T-helper 2 cell treated with Interferon-gamma antibody and Interleukin-4, amounts not matched to agents 100 ng/mL and 5 ng/mL, for 36 hours (primary cell): ENCODE data around the gene FRZB. TPM values are rescaled to one million over a fixed set of nuclear protein-coding genes. Genes with fewer than 3 reads are reported as not detected.

Experiments
- intact Hi-C: fragments of 100-400 bp; cut with micrococcal nuclease; formaldehyde crosslinking; loops from one replicate; pipeline ENCODE4 v1.15.1; 2023
- total RNA-seq: library from RNA; stranded (reverse); gene quantifications from 2 replicates; pipeline ENCODE4 v1.2.3, GENCODE V29; 2022

FRZB gene
- total RNA-seq, 1 donor from 2014 or later: not detected

DNA sequence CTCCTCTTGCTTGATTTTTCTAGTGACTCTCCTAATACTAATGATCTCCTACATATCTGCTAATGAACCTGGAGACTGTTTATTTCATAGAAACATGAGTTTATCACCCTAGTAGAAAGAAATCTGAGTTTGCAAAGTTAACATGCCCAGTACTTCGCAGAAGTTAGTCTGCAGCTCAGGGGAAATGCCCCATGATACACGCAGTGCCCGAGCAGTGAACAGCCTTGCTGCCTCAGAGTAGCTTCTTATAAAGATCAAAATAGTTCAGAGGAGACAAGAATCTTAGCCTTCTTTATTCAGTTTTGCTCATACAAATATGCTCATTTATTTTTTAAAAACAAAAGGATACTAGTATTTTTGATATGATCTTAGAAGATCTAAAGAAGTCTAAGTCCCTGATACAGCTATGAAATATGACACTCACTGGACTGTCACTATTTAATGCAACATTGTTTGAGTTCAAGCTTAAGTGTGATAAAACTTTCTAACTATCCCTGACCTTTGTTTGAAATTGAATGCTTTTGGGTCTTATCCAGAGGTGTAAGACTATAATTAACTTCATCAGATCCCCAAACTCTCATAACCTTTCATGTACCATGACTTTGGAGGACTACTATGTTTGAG lies 20.5 kb downstream of the FRZB start:
- intact Hi-C loops: no loop called here

DNA sequence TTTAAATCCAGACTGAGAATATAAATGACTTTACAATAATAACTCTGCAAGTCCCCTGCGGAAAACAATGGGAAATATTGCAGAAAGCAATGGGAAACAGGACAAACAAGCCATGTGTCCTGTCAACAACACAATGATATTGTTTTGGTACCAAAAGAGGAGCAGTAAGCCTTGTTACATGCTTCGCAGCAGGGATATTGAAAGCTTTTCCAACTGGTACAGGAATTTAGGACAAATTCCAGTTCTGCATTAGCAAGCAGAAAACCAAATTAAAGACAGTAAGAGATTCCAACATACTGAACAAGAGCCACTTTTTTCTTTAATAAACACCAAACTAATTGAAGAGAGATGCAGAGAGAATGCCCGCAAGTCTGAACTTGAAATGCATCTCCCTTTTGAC lies 30.0 kb downstream of the FRZB start:
- intact Hi-C loops: no loop called here

DNA sequence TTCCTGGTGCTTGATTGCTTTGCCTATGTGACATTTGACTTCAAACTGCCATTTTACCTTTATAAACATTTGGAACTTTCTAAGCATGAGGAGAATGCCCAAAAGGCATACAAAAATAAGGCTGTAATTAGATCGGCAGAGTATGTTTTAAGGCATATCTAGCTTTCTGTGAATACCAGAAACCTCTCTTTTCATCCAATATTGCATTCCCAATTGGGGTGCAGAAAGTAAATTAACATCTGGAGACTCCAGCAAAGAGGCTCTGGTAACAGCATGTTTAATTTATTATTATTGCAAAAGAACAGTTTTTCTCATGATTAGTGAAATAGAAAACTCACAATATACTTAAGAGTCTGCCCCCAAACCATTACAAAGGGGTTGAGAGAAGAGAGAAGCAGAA lies 32.1 kb downstream of the FRZB start:
- intact Hi-C loops: no loop called here

DNA sequence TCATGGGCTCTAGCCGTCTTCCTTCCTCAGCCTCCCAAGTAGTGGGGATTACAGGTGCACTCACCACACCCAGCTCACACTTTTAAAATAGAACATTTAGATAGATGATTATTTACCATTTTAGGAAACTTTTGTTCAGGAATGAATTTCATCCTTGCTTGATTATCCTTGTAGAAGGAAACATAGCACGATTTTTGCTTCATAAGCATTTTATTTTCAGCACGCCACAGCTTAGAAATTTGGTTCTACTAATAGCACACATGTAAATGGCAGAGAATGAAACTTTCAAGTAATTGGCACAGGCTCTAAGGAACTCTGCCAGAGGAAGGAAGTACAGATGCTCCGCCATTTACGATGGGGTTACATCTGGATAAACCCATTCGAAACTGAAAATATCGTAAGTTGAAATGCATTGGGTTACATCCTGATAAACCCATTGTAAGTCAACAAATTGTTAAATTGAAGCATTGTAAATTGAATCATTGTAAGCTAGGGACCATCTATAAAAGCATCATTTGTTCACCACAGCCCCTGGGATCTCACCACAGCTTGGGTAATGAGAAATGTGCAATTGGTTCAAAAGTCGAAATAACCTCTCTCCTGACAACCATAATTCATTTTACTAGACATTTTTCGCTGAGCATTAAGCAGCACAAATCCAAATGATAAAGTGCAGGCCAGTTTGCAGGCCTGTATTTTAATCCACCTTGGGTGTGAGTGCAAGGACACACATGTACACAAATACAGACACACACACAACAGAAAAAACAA lies 33.2 kb downstream of the FRZB start:
- intact Hi-C loops: no loop called here

GRCh38 chr2:182831921-182832320 lies 34.5 kb downstream of the FRZB start:
- intact Hi-C loops: no loop called here

DNA sequence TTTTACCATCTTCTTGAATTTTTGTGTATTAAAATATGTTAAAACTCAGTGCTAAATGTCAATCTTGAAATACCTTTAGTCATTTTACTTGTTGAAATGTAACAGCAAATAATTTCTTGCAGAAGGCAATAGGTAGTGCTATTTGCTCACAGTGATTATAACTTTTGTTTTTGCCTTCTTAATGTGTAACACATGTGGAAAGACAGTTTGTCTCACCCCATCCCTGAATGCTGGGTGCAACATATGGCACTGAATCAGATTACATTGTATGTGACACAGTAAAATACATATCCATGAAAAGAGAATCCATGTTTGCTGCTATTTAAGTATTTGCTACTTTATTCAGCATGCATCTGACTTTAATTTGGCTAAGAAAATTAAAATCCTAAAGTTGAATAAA lies 35.3 kb downstream of the FRZB start:
- intact Hi-C loops: no loop called here

- intact Hi-C loops: no loop called here
Observed at GRCh38 chr2:182827182-182827879, 39.1 kb downstream of the FRZB start.

GRCh38 chr2:182826496-182826895 lies 39.9 kb downstream of the FRZB start:
- intact Hi-C loops: no loop called here

DNA sequence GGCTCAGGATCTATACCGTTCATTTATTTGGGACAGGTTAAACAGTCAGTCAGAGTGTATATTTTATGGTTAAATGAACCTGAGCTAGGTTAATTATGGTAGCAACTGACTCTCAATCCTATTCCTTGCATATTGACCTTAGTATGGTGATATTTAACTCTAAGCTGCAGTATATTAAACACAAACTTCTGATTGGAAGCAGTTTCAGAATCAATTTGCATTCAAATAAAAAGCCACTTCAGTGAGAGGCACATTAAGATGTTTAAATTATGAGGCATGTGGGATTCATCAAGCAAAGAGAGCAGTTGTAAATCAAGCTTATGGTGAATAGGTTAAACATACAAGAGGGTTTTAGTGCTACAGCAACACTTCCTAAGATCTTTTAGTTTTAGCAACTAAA lies 40.4 kb downstream of the FRZB start:
- intact Hi-C loops: no loop called here

GRCh38 chr2:182824767-182825158 lies 41.7 kb downstream of the FRZB start:
- intact Hi-C loops: no loop called here

- intact Hi-C loops: no loop called here
Observed at GRCh38 chr2:182824056-182824766, 42.2 kb downstream of the FRZB start.

DNA sequence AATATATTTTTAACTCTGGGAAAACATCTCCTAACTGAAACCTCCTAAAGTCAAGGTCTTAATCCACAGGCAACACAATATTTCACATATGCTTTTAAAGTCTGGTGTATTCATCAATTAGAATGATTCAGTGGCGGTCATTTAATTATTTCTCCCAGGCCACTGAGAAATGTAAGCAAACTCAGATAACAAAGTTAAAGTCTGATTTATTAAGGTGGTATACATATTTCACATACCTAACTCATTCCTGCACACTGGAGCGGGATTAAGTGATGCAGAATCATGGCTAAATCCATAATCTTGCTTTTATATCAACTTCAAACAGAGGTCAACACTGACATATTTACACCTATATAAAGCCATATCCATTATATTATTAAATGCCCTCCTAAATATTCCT lies 43.7 kb downstream of the FRZB start:
- intact Hi-C loops: no loop called here

DNA sequence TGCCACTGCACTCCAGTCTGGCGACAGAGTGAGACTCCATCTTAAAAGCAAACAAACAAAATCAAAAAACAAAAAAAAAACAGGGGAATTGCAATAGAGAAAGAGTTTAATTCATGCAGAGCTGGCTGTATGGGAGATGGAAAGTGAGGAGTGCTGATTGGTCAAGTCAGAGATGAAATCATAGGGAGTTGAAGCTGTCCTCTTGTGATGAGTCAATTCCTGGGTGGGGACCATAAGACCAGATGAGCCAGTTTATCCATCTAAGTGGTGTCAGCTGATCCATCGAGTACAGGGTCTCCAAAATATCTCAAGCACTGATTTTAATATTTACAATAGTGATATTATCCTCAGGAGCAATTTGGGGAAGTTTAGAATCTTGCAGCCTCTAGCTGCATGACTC lies 45.3 kb downstream of the FRZB start:
- intact Hi-C loops: no loop called here

- intact Hi-C loops: no loop called here
Observed at GRCh38 chr2:182819412-182819811, 47.0 kb downstream of the FRZB start.

- intact Hi-C loops: no loop called here
Observed at GRCh38 chr2:182818925-182819324, 47.5 kb downstream of the FRZB start.

GRCh38 chr2:182818501-182818900 lies 47.9 kb downstream of the FRZB start:
- intact Hi-C loops: no loop called here

GRCh38 chr2:182817558-182817957 lies 48.9 kb downstream of the FRZB start:
- intact Hi-C loops: no loop called here

- intact Hi-C loops: no loop called here
Observed at GRCh38 chr2:182816866-182817265, 49.6 kb downstream of the FRZB start.

GRCh38 chr2:182814804-182815203 lies 51.6 kb downstream of the FRZB start:
- intact Hi-C loops: no loop called here

DNA sequence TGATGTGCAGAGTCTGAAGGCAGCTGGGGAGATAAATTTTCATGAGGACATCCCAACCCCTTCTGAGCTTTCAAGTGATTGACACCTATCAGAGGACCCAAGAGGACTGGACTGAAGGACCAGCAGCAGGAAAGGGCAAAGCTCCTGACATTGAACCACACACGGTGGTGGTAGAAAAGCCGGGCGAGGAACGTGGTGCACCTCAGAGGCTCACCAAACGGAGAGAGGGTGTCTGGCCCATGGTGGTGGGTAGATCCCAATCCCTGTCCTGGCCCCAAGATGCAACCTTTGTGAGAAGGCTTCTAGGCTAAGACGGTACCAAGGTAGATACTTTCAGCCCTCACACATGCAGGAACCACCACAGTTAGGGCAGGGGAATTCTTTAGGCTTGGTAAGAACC lies 52.1 kb downstream of the FRZB start:
- intact Hi-C loops: no loop called here

- intact Hi-C loops: no loop called here
Observed at GRCh38 chr2:182810087-182810486, 56.4 kb downstream of the FRZB start.

DNA sequence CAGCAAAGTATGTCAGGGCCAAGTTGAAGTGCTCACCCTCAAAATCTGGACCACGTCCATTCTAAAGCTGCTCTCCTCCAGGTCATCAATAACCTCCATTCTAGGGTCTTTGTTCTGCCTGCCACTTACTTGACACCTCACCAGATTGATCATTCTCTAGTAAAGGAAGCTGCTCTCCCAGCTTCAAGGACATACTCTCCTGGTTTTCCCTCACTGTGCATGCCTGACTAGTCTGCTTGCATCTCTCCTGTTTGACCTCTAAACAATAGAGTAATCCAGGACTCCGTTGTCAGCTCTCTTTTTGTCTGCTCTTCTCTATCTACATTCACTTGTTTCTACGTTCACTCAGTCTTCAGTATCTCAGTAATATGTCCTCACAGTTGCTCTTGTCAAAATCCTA lies 59.1 kb downstream of the FRZB start:
- intact Hi-C loops: no loop called here
